SIG-M5 treated with dmso at 0.1 percent for 504 hours (cell line): ENCODE data around the gene CCDC178.
"Not testable (repeated sequence)": the region's sequence is repeated elsewhere in the genome, so short reads cannot be mapped to it uniquely, and the experiment has no call there.

Experiments used
- DNase-seq: peaks from one replicate; lab custom pipeline; 2025; ENCODE audit not compliant: unreplicated experiment; lab: John Stamatoyannopoulos, UW

CCDC178 gene

DNA sequence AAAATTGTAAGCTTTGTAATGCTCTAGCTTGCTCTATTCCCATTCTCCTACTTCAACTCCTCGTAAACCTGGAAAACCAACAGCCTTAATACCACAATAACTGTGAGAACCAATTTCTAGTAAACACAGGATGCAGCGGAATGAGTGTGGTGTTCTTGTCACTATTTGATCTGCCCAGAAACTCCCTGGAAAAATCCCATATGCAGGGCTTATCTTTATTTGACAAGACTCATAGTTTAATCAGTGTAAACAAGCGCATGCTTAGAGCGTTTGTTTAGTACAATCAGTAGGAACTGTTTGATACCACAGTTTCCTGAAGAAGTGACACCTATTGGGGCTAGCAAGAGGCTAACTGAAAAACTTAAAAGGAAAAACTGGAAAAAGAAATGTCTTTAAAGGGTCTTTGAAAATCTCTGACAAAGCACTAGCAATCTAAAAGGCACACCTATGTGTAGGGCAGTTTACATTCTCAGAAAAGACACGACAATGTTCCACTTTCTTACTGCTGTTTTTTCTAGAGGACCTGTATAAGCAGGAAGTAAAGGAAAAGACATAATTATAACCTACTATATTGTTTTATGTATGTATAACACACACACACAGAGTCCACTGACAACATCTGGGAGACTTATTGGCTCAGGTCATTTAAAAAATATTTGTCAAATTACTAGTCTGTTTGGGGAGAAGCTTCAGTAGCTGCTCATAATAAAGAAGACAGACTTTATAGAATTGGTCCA is 426.3 kb downstream of the CCDC178 start:
- no peak for DNase-seq

- DNase-seq: no peak
Measured at GRCh38 chr18:33010149-33010548, 430.4 kb downstream of the CCDC178 start.

DNA sequence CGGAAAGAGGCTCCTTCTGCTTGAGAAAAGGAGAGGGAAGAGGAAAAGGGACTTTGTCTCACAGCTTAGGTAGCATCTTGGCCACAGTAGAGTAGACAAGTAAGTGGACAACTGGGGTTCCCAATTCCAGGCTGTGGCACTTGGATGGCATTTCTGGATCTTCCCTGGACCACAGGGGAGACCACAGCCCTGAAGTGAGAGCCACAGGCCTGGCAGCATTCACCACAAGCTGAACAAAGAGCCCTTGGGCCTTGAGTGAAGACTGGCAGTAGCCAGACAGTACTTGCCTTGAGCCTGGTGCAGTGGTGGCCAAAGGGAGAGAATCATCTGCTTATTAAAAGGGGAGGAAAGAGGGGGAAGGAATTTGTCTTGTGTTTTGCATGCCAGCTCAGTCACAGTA is 441.6 kb downstream of the CCDC178 start:
- no peak for DNase-seq

- DNase-seq: no peak
Measured at GRCh38 chr18:32998285-32998684, 442.2 kb downstream of the CCDC178 start.

DNA sequence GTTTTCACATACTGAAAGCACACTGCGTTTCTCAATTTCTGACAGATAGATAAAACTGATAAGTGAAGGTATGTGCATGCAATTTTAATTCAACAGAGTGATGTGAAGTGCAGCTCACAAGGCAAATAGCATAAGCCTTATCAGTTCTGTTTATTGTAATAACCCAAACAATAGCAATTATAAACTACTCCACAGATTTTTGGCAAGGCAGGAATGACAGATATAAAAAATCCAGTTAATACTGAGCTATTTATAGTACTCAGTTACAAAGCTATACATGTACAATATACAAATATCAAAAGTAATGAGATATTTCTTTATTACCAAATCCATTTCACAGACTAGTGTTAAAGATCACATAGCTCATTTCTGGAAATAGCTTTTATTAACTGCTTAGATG is 456.8 kb downstream of the CCDC178 start:
- DNase-seq: no peak

GRCh38 chr18:32980896-32981295 is 459.6 kb downstream of the CCDC178 start:
- no peak for DNase-seq

GRCh38 chr18:32975501-32975900 is 465.0 kb downstream of the CCDC178 start:
- DNase-seq: no peak

GRCh38 chr18:32975163-32975436 is 465.4 kb downstream of the CCDC178 start:
- no peak for DNase-seq

DNA sequence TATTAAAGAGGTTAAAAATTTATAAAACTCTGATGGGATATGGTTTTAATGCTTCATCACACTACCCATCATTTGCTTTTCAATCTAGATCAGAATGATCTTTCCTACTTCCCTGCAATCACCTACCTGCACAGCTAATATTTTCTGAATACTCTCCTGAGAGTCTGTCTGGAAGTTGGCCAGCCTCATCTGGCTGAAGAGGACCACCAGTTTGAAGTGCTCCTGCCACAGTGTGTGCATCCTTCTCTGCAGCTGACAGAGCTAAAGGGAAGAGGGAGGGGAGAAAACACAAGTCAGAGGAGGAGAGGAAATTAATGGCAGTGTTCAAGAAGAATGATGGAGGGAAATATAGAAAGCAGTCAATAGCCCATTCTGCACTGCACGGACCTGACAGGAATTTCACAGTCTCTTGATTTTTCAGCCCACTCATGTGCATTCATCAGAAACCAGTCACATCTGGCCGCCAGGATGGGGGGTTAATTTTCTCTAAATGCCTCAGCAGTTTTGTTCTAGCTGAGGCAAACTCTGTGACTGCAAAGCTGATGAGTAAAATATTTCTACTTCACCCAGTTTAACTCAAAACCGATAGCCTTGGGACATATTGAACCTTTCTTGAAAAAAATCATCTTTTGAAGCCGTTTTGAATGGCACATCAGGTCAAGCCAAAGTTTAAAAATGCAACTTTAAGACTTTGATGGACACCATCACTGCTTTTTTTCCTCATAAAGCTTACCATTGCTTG is 465.9 kb downstream of the CCDC178 start:
- no peak for DNase-seq

DNA sequence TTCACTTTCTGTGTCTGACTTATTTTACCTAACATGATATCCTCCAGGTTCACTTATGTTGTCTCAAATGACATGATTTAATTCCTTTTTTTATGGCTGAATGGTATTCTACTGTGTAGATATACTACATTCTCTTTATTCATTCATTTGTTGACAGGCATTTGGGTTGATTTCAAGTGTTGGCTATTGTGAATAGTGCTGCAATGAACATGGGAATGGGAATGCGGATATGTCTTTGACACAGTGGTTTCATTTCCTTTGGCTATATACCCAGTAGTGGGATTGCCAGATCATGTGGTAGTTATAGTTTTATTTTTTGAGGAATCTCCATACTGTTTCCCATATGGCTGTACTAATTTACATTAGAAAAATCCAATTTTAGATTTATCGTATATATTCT is 472.3 kb downstream of the CCDC178 start:
- no peak for DNase-seq

DNA sequence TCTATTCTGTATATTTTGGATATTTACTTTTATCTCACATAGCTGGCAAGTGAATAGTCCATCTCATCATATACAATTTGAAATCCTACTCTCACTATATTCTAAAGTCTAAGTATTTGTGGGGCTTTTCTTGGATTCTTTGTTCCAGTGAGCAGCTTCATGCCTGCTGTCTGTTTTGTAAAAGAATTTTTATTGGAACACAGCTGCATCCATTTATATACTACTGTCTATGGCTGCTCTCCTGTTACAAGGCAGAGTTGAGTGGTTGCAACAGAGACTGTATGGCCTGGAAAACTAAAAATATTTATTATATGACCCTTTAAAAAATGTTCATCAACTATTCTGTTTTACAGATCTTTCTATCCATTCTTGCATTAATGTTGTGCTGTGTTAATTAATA is 474.4 kb downstream of the CCDC178 start:
- DNase-seq: no peak

DNA sequence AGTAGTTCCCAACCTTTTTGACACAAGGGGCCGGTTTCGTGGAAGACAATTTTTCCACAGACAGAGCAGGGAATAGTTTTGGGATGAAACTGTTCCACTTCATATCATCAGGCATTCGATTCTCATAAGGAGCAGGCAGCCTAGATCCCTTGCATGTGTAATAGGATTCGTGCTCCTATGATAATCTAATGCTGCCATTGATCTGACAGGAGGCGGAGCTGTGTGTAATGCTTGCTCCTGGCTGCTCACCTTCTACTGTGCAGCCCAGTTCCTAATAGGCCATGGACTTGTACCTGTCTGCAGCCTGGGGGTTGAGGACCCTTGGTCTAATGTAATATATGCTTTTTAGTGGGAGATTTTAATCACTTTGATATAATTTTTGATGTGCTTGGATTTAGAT is 479.0 kb downstream of the CCDC178 start:
- no peak for DNase-seq

DNA sequence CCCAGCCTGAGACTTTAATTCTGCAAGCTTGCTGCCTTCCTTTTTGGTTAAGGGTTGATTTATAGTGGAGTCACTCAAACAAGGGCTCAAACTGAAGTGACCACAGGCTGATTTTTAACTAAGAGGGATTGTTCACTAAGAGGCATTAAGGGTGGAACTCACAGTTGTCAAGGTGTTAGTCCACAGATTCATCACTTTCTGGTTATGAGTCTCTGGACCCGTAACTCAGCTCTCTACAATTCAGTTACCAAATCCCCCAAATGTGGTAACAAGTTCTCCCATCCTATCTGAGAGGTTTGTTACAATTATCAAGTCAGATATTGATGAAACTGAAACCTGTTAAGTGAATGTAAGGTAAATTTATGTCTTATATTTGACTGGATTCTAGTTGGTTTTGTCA is 481.8 kb downstream of the CCDC178 start:
- no peak for DNase-seq

- no peak for DNase-seq
Measured at GRCh38 chr18:32956591-32957315, 483.8 kb downstream of the CCDC178 start.

- not testable (repeated sequence) for DNase-seq
Measured at GRCh38 chr18:32952318-32952717, 488.2 kb downstream of the CCDC178 start.

DNA sequence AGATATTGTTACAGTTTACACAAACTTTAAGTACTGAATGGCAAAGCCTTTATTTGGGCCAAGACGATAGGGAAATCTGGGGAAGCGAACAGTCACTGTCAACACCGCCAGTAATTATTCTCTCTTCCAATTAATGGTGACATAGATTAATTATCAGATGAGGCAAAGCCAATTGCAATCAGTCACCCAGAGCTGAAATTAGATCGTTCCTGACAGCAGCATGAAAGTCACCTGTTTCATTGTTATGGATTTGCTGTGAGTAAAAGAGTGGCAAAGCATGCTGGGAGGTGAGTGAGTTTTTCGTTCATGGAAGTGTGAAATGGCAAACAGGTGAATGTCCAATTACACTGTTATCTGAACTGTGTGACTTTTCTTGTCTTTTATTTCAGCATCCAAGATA is 502.9 kb downstream of the CCDC178 start:
- DNase-seq: no peak

DNA sequence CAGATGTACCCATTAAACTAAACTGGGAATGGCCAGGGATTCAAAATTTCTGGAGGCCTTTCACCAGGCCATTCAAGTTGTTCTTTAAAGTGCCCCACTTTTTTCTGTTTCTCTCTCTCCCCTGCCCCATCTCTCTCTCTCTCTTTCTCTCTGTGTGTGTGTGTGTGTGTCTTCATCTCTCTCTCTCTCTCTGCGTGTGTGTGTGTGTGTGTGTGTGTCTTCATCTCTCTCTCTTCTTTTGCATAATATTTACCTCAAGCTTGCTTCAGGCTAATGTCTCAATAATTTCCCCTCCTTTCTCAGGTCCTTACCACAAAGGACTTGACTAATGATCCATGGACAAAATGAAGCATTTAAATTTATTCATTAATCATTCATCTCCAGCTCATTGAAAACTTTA is 503.5 kb downstream of the CCDC178 start:
- no peak for DNase-seq

GRCh38 chr18:32934201-32934600 is 506.3 kb downstream of the CCDC178 start:
- DNase-seq: no peak

DNA sequence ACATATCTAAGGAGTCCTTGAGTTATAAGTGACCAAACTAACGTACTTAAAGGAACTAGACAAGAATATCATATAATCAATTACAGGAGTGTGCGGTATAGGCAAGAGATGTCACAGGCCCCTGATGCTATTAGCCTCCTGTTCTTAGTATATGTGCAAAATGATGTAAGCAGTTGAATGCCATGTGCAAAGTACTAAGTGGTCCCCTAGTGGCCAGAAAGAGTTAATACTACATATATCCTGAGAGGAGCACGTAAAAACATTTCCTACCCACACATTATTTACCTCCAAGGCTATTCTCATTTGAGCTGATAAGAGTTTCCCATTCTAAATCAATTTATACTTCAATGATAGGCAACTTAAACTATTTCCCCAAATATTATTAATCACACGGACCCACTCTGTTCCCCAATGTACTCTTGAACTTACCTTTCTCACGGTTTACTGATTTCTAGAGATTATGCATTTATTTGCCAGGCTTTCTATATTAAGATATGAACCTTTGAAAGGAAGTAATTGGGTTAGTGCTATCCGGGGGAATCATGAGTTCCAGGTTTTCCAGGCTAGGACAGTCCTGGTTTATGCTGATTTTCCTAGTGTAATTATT is 509.7 kb downstream of the CCDC178 start:
- DNase-seq: peak; percentile 76

DNA sequence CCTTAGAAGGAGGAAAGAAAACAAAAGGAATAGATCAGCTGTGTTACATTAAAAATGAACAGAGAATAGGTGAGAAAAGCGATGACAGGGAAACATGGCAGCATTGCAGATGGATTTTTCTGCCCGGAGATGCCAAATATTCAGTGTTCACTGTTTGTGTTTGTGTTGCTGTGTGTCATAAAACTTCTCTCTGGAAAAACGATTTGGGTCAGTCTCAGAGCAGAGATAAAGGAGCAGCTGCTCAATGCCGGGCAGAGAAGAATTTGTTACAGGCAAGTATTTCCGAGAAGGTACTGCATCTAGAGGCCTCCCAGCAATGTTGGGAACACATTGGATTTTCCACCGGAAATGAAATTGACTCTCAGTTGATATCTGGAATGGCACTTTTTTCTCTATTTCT is 511.3 kb downstream of the CCDC178 start:
- no peak for DNase-seq

- DNase-seq: peak; percentile 73
Measured at GRCh38 chr18:32922951-32923430, 517.5 kb downstream of the CCDC178 start.
